Activated B cell treated with CpG ODN at 0.5 μM for 24 hours (primary cell): ENCODE measurements around the gene BCAS3. TPM values are rescaled to one million over a fixed set of nuclear protein-coding genes. Genes with fewer than 3 reads are reported as not detected.

Experiments used
- ATAC-seq: fragments of 200-7000 bp; cut with Tn5 transposase; one replicate; pipeline ENCODE4 v1.10.0; 2021; ENCODE audit warnings: low read depth, mild to moderate bottlenecking, moderate library complexity
- CTCF ChIA-PET: fragments of 350-600 bp; sonication (Branson Sonifier 250); formaldehyde crosslinking; loops from one replicate; lab custom pipeline; 2021; ENCODE audit warnings: antibody characterized with exemption; lab: Charles Lee
- POLR2A ChIA-PET: fragments of 350-600 bp; sonication (Branson Sonifier 250); formaldehyde crosslinking; loops from one replicate; lab custom pipeline; 2021; ENCODE audit warnings: antibody characterized with exemption; lab: Charles Lee
- DNase-seq: peaks from one replicate; pipeline ENCODE4 v3.0.0; 2022
- H3K27ac Mint-ChIP-seq: one replicate; pipeline ENCODE4 v1.8.0; 2020; ENCODE audit warnings: mixed read lengths
- H3K27me3 Mint-ChIP-seq: one replicate; pipeline ENCODE4 v1.8.0; 2021; ENCODE audit warnings: mixed read lengths
- H3K36me3 Mint-ChIP-seq: one replicate; pipeline ENCODE4 v1.8.0; 2021; ENCODE audit warnings: low read depth, mixed read lengths
- H3K4me1 Mint-ChIP-seq: one replicate; pipeline ENCODE4 v1.8.0; 2021; ENCODE audit warnings: mixed read lengths
- H3K4me3 Mint-ChIP-seq: one replicate; pipeline ENCODE4 v1.8.0; 2020; ENCODE audit warnings: mild to moderate bottlenecking, mixed read lengths
- H3K9me3 Mint-ChIP-seq: one replicate; pipeline ENCODE4 v1.8.0; 2020; ENCODE audit warnings: mixed read lengths
- intact Hi-C: fragments of 100-400 bp; cut with micrococcal nuclease; formaldehyde crosslinking; loops from one replicate; pipeline ENCODE4 v1.15.1; 2024
- total RNA-seq: library from RNA; stranded (reverse); gene quantifications from 2 replicates; pipeline ENCODE4 v1.2.3, GENCODE V29; 2022
- TF ChIP-seq, protein P1 (sequence below): fragments of 200-600 bp; IDR thresholded peaks from one replicate; pipeline ENCODE4 v1.8.0; 2022; ENCODE audit warnings: antibody characterized with exemption, mild to moderate bottlenecking

The BCAS3 gene
- total RNA-seq, 1 donor from 2014 or later, result 37.5 TPM

DNA sequence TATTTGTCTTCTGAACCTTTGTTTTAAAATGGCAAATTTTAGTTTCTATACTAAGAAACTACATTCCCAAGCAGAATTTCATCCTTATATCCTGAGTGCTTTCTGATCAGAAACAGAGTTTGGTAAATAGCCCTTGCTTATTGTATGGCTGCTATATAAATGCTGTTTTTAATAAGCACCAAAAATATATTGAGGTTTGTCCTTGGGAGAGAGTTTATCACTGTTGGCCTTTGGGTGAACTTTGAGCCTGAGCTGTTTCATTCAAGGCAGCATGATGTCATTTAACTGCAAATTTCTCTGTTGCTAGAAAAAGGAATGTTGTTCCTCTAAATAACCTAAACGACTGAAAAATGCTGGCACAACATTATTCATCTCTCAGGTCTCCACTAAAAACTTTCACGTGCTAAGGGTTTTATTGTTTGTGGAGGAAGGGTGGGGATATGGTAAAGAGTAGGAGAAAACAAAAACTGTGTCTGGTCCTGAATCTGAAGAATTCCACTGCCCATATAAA lies 387.7 kb downstream of the BCAS3 start:
- H3K27me3 Mint-ChIP-seq, result no peaks in the 10 kb centered on the region
- ChIA-PET POLR2A (no interaction called here), CTCF (no interaction called here)
- intact Hi-C loops, result no loop called here
- H3K4me1 Mint-ChIP-seq, result peaks cover 7% of the 10 kb centered on the region
- TF ChIP-seq, protein P1, sequence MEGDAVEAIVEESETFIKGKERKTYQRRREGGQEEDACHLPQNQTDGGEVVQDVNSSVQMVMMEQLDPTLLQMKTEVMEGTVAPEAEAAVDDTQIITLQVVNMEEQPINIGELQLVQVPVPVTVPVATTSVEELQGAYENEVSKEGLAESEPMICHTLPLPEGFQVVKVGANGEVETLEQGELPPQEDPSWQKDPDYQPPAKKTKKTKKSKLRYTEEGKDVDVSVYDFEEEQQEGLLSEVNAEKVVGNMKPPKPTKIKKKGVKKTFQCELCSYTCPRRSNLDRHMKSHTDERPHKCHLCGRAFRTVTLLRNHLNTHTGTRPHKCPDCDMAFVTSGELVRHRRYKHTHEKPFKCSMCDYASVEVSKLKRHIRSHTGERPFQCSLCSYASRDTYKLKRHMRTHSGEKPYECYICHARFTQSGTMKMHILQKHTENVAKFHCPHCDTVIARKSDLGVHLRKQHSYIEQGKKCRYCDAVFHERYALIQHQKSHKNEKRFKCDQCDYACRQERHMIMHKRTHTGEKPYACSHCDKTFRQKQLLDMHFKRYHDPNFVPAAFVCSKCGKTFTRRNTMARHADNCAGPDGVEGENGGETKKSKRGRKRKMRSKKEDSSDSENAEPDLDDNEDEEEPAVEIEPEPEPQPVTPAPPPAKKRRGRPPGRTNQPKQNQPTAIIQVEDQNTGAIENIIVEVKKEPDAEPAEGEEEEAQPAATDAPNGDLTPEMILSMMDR, result no peak
- no peaks in the 10 kb centered on the region for H3K9me3 Mint-ChIP-seq
- ATAC-seq, result no peak
- peaks cover 2% of the 10 kb centered on the region for H3K36me3 Mint-ChIP-seq
- H3K4me3 Mint-ChIP-seq, result no peak overlapping the region
- no peak overlapping the region for H3K27ac Mint-ChIP-seq
- DNase-seq, result no peak

DNA sequence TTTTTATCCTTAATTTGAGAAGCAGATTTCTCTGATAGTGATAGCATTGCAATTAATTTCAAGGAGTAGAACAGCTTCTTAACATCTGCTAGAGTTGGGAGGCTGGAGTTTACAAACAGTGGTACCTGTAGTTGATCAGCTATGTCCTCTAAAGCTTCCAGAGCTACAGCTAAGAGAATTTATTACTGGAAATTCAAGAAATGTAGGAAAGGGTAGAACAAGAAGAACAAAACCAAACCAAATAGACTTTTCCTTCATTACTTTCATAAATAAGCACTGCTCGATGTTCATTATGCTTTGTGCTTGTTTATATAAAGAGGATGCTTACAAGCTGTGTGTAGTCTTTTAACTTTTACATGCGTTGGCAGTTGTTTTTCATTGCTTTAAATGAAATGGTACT lies 388.4 kb downstream of the BCAS3 start:
- intact Hi-C loops, result no loop called here
- no peaks in the 10 kb centered on the region for H3K27me3 Mint-ChIP-seq
- H3K27ac Mint-ChIP-seq, result no peak overlapping the region
- DNase-seq (no peak), ATAC-seq (no peak)
- peaks cover 7% of the 10 kb centered on the region for H3K4me1 Mint-ChIP-seq
- H3K4me3 Mint-ChIP-seq, result no peak overlapping the region
- ChIA-PET POLR2A (no interaction called here), CTCF (no interaction called here)
- no peaks in the 10 kb centered on the region for H3K9me3 Mint-ChIP-seq
- H3K36me3 Mint-ChIP-seq, result peaks cover 2% of the 10 kb centered on the region
- TF ChIP-seq, protein P1, result no peak

DNA sequence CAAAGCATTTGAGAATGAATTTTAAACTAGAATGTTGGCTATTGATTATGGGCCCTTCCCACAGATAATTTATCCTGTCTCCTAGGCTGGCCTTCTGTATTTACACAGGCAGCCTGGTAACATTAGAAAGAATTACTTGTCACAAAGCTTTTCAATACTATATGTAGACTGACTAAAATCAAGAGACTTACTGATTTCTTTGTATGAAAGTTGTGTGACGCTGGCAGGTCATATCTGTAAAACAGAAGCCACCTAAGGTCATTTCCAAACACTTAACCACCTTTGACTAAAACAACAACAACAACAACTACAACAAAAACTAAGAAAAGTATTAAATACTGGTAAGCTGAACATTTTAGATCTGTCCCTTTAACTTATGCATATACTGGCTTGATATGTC lies 393.0 kb downstream of the BCAS3 start:
- DNase-seq, result no peak
- H3K36me3 Mint-ChIP-seq, result peaks cover 2% of the 10 kb centered on the region
- intact Hi-C loops, result no loop called here
- H3K4me3 Mint-ChIP-seq, result no peak overlapping the region
- ChIA-PET CTCF (no interaction called here), POLR2A (no interaction called here)
- H3K4me1 Mint-ChIP-seq, result no peaks in the 10 kb centered on the region
- no peaks in the 10 kb centered on the region for H3K9me3 Mint-ChIP-seq
- H3K27ac Mint-ChIP-seq, result no peak overlapping the region
- TF ChIP-seq, protein P1, result no peak
- no peaks in the 10 kb centered on the region for H3K27me3 Mint-ChIP-seq
- ATAC-seq, result no peak

DNA sequence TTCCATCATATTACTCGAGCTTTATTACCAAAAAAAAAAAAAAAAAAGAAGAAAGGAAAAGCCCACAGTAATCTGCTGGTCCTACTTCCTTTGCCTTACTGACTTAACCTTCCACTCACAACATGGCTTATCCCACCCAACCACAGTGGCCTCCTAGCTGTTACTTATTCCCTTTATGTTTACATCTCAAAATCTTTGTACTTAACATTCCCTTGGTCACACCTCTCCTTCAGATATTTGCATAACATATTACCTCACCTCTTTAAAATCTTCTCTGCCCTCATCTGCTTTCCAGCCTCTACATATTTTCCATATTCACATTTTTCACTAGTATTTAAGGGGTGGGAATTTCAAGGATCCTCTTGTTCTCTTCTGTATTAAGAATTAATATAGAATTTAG lies 395.0 kb downstream of the BCAS3 start:
- intact Hi-C loops, result no loop called here
- H3K4me3 Mint-ChIP-seq, result no peak overlapping the region
- ChIA-PET CTCF (no interaction called here), POLR2A (no interaction called here)
- H3K36me3 Mint-ChIP-seq, result peaks cover 12% of the 10 kb centered on the region
- TF ChIP-seq, protein P1, result no peak
- no peak for DNase-seq
- H3K9me3 Mint-ChIP-seq, result no peaks in the 10 kb centered on the region
- no peaks in the 10 kb centered on the region for H3K27me3 Mint-ChIP-seq
- H3K27ac Mint-ChIP-seq, result no peak overlapping the region
- no peak for ATAC-seq
- no peaks in the 10 kb centered on the region for H3K4me1 Mint-ChIP-seq

DNA sequence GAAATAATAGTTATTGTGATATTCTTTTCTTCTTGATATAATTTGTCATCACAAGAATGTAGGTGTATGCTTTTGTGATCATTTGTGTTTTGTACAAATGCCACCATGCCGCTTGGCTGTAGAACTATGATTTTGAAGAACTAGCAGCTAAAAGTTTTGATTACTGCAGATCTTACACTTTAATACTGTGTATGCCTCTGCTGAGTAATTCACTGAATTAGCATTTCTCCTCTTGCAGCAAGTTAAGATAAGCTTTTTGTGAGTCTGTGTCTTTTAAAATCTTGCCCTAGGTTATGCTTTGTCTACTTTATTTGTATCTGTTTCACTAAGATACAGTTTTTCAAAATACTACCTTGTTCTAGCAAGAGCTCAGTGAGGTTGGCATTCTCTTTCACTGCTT lies 395.5 kb downstream of the BCAS3 start:
- no peak overlapping the region for H3K4me3 Mint-ChIP-seq
- no peak for DNase-seq
- ChIA-PET POLR2A (no interaction called here), CTCF (no interaction called here)
- no peaks in the 10 kb centered on the region for H3K9me3 Mint-ChIP-seq
- TF ChIP-seq, protein P1, result no peak
- no peak overlapping the region for H3K27ac Mint-ChIP-seq
- H3K36me3 Mint-ChIP-seq, result peaks cover 15% of the 10 kb centered on the region
- ATAC-seq, result no peak
- intact Hi-C loops, result no loop called here
- H3K4me1 Mint-ChIP-seq, result no peaks in the 10 kb centered on the region
- H3K27me3 Mint-ChIP-seq, result no peaks in the 10 kb centered on the region
